GM12878 (cell line): ENCODE data around the gene EPOP. TPM values are rescaled to one million over a fixed set of nuclear protein-coding genes. Genes with fewer than 3 reads are reported as not detected.

Source experiments
- BCL11A ChIP-seq: IDR thresholded peaks from 2 replicates; pipeline ENCODE4 v1.6.1; 2011; ENCODE audit warnings: low read depth, low read length
- CREB1 ChIP-seq: IDR thresholded peaks from 2 replicates; pipeline ENCODE4 v1.6.1; 2012; ENCODE audit warnings: low read depth, mild to moderate bottlenecking, inconsistent platforms
- E2F8 ChIP-seq: fragments of 450-650 bp; IDR thresholded peaks from 2 replicates; pipeline ENCODE4 v1.6.1; 2018; ENCODE audit warnings: mild to moderate bottlenecking, low read depth, moderate library complexity; ENCODE audit not compliant: partially characterized antibody
- HDAC6 ChIP-seq: fragments of 200-600 bp; sonication (generic); IDR thresholded peaks from one replicate; pipeline ENCODE4 v1.8.0; 2017; ENCODE audit warnings: antibody characterized with exemption; ENCODE audit not compliant: unreplicated experiment
- IRF5 ChIP-seq: fragments of 450-650 bp; IDR thresholded peaks from 2 replicates; pipeline ENCODE4 v1.6.1; 2017; ENCODE audit warnings: borderline replicate concordance
- MEF2A ChIP-seq: IDR thresholded peaks from 2 replicates; pipeline ENCODE4 v1.6.1; 2011; ENCODE audit warnings: low read depth, mild to moderate bottlenecking, low read length, moderate library complexity; ENCODE audit not compliant: insufficient read depth
- MLLT1 ChIP-seq: fragments of 450-650 bp; IDR thresholded peaks from 2 replicates; pipeline ENCODE4 v1.6.1; 2016; ENCODE audit warnings: mild to moderate bottlenecking
- MTA3 ChIP-seq: IDR thresholded peaks from 2 replicates; pipeline ENCODE4 v1.6.1; 2012; ENCODE audit warnings: low read length, inconsistent platforms, borderline replicate concordance
- NFYB ChIP-seq: IDR thresholded peaks from 2 replicates; pipeline ENCODE4 v1.6.1; 2011; ENCODE audit warnings: low read depth, mild to moderate bottlenecking, low read length, improper control_type of control experiment, moderate library complexity; ENCODE audit not compliant: insufficient read depth
- NKRF ChIP-seq: fragments of 450-650 bp; conservative IDR thresholded peaks from 2 replicates; pipeline ENCODE4 v1.6.1; 2017; ENCODE audit warnings: mild to moderate bottlenecking, moderate library complexity
- PAX5 ChIP-seq: IDR thresholded peaks from 2 replicates; pipeline ENCODE4 v1.6.1; 2011; ENCODE audit warnings: low read depth, low read length, borderline replicate concordance
- PML ChIP-seq: IDR thresholded peaks from 2 replicates; pipeline ENCODE4 v1.6.1; 2012; ENCODE audit warnings: low read length, inconsistent platforms
- RAD51 ChIP-seq: fragments of 450-650 bp; IDR thresholded peaks from 2 replicates; pipeline ENCODE4 v1.6.1; 2016; ENCODE audit warnings: moderate library complexity, mild to moderate bottlenecking, inconsistent platforms
- SKIL ChIP-seq: fragments of 450-650 bp; IDR thresholded peaks from 2 replicates; pipeline ENCODE4 v1.6.1; 2017; ENCODE audit warnings: mild to moderate bottlenecking, low read depth, inconsistent platforms; ENCODE audit not compliant: poor library complexity, severe bottlenecking
- SMC3 ChIP-seq: IDR thresholded peaks from 2 replicates; pipeline ENCODE4 v1.6.1; 2011; ENCODE audit warnings: low read length, improper control_type of control experiment, borderline replicate concordance
- SPI1 ChIP-seq: IDR thresholded peaks from 2 replicates; pipeline ENCODE4 v1.6.1; 2011; ENCODE audit warnings: low read depth, mild to moderate bottlenecking, low read length, moderate library complexity, borderline replicate concordance; ENCODE audit not compliant: insufficient read depth
- SUPT20H ChIP-seq: IDR thresholded peaks from 2 replicates; pipeline ENCODE4 v1.6.1; 2011; ENCODE audit warnings: low read depth, mild to moderate bottlenecking, low read length, moderate library complexity, borderline replicate concordance; ENCODE audit not compliant: control insufficient read depth
- TCF12 ChIP-seq: IDR thresholded peaks from 2 replicates; pipeline ENCODE4 v1.6.1; 2011; ENCODE audit warnings: low read depth, mild to moderate bottlenecking, low read length
- ZBED1 ChIP-seq: IDR thresholded peaks from 2 replicates; pipeline ENCODE4 v1.6.1; 2016; ENCODE audit warnings: borderline replicate concordance
- ZNF207 ChIP-seq: fragments of 450-650 bp; IDR thresholded peaks from 2 replicates; pipeline ENCODE4 v1.6.1; 2014; ENCODE audit warnings: antibody characterized with exemption, mild to moderate bottlenecking, borderline replicate concordance
- polyA plus RNA-seq, 11 experiments: library from polyadenylated mRNA; depleted of rRNA in 4 of 11; unstranded in 6 of 11; stranded (reverse) in 5 of 11; fragments of >200 nt; fragmentation: Nextera tagmentation in 4 of 11; fragmentation: Illumina TruSeq in 1 of 11; extraction: Ambion mirVana in 4 of 11; extraction: Trizol in 1 of 11; gene quantifications; 1 replicate in 1 of 11; 2 replicates in 10 of 11; pipeline versions ENCODE4 v1.2.1 to v1.2.3, GENCODE V29; 2011 to 2016; ENCODE audit warnings: inconsistent platforms in 2 of 11, missing spikeins in 2 of 11, low read depth in 1 of 11
- total RNA-seq, 4 experiments: library from RNA; depleted of rRNA in 3 of 4; stranded (reverse); fragments of >200 nt in 3 of 4; fragmentation: Illumina TruSeq in 1 of 4; extraction: Trizol in 1 of 4; gene quantifications; 2 replicates each; pipeline versions ENCODE4 v1.2.1 to v1.2.3, GENCODE V29; 2013 to 2021

EPOP gene
- total and polyA plus RNA-seq, 10 of the 15 experiments (the other 5 are each of a cell fraction or from before 2014, with no cell fraction given): 0.53 to 9.0 (median 3.7) TPM

- TF ChIP-seq NKRF: peak; percentile 20; the same call in 1 of the 2 replicates
- no peak for TF ChIP-seq RAD51
- no peak for TF ChIP-seq NFYB
- no peak for TF ChIP-seq SUPT20H
- peak; percentile 52; the same call in 1 of the 2 replicates for TF ChIP-seq PAX5
- TF ChIP-seq HDAC6: peak; percentile 11
- peak; percentile 78; the same call in 1 of the 2 replicates for TF ChIP-seq SPI1
- peak; percentile 22 for TF ChIP-seq SKIL
- peak; percentile 60; the same call in 1 of the 2 replicates for TF ChIP-seq PML
- TF ChIP-seq IRF5: no peak
- TF ChIP-seq MTA3: peak; percentile 88
- peak; percentile 37; the same call in 1 of the 2 replicates for TF ChIP-seq ZNF207
- TF ChIP-seq ZBED1: peak; percentile 95
- no peak for TF ChIP-seq MEF2A
- TF ChIP-seq MLLT1: peak; percentile 80; the same call in 1 of the 2 replicates
- TF ChIP-seq BCL11A: no peak; the same call in 1 of the 2 replicates
- peak; percentile 67 for TF ChIP-seq CREB1
- TF ChIP-seq TCF12: no peak
- no peak; the same call in 1 of the 2 replicates for TF ChIP-seq SMC3
- no peak for TF ChIP-seq E2F8
These were observed 26.9 kb upstream of the EPOP start (continued) for GRCh38 chr17:38701504-38702165.
